Measurements from ENCODE around the gene PTDSS2. TPM values are rescaled to one million over a fixed set of nuclear protein-coding genes. Genes with fewer than 3 reads are reported as not detected.
A peak's percentile ranks its signal among the peaks of the same experiment; 100 is the strongest.

The PTDSS2 gene
- total and polyA plus RNA-seq, 9 of the 15 experiments (the other 6 are each of a cell fraction or from before 2014, with no cell fraction given) = 0.45 to 53.9 (median 17.2) TPM

GRCh38 chr11:406796-407650 is 43.1 kb upstream of the PTDSS2 start (continued):
- no peak for TF ChIP-seq SP2 (IDR thresholded peaks at IDR 0.05; ENCODE audit: extremely low read depth, low read depth, low read length, poor library complexity, severe bottlenecking)
- TF ChIP-seq HMG20B (CRISPR knock-in tag; IDR thresholded peaks at IDR 0.05) = no peak
- TF ChIP-seq CREB1 (IDR thresholded peaks at IDR 0.05) = peak; percentile 57
- TF ChIP-seq CREB1 (CRISPR knock-in tag; IDR thresholded peaks at IDR 0.05) = no peak; the same call in 1 of the 2 replicates
- no peak for TF ChIP-seq ZNF134 (CRISPR knock-in tag; conservative IDR thresholded peaks at IDR 0.05)
- TF ChIP-seq MNT (conservative IDR thresholded peaks at IDR 0.05) = peak in 1 of 2 experiments; percentile 64; a peak in 2 of 4 replicates
- TF ChIP-seq CXXC5 (CRISPR knock-in tag; IDR thresholded peaks at IDR 0.05) = peak; percentile 92
- TF ChIP-seq CEBPB (tag; IDR thresholded peaks at IDR 0.05) = no peak
- TF ChIP-seq ZKSCAN1 (IDR thresholded peaks at IDR 0.05; ENCODE audit: low read depth, low read length) = peak; percentile 92
- peak; percentile 20 for TF ChIP-seq NEUROD1 (IDR thresholded peaks at IDR 0.05; ENCODE audit: borderline replicate concordance, low read depth, low read length, partially characterized antibody)
- no peak for TF ChIP-seq TBL1XR1 (IDR thresholded peaks at IDR 0.05; ENCODE audit: low read length in 2 of 2)
- TF ChIP-seq ZNF263 (CRISPR knock-in tag; IDR thresholded peaks at IDR 0.05; ENCODE audit: borderline replicate concordance) = peak; percentile 34; the same call in 1 of the 2 replicates
- TF ChIP-seq PHF21A (IDR thresholded peaks at IDR 0.05; ENCODE audit: borderline replicate concordance, low read depth) = no peak
- no peak for TF ChIP-seq ATF4 (CRISPR knock-in tag; IDR thresholded peaks at IDR 0.05)
- no peak for TF ChIP-seq ZNF699 (CRISPR knock-in tag; IDR thresholded peaks at IDR 0.05; ENCODE audit: insufficient replicate concordance)
- no peak for TF ChIP-seq EP300 (IDR thresholded peaks at IDR 0.05; ENCODE audit: low read length)
- TF ChIP-seq CGGBP1 (CRISPR knock-in tag; IDR thresholded peaks at IDR 0.05) = no peak
- TF ChIP-seq CEBPZ (IDR thresholded peaks at IDR 0.05; ENCODE audit: borderline replicate concordance, low read depth, low read length) = no peak
- TF ChIP-seq CCNT2 (IDR thresholded peaks at IDR 0.05; ENCODE audit: borderline replicate concordance, extremely low read depth, insufficient read length, low read depth, low read length) = peak; percentile 55
